ENCODE measurements around the gene ASB4.
"Not testable (repeated sequence)": the region's sequence is repeated elsewhere in the genome, so short reads cannot be mapped to it uniquely, and the experiment has no call there.

The ASB4 gene

GRCh38 chr7:95491634-95492314 is 6.0 kb downstream of the ASB4 start:
- in situ Hi-C loops (cut with HindIII; ENCODE audit: low sequenced_read_pairs): loop anchor here (25.0 kb wide), 1 partner anchor 1054 kb away; no protein-coding TSS in a partner anchor
- no peak overlapping the region for H3K4me3 ChIP-seq (ENCODE audit: low read depth, low read length)
- DNase-seq (ENCODE audit: low read depth): no peak
- no peak for TF ChIP-seq CTCF (IDR thresholded peaks at IDR 0.05; ENCODE audit: low read depth, low read length, missing control alignments)

- in situ Hi-C loops (cut with HindIII; ENCODE audit: low sequenced_read_pairs): loop anchor here (25.0 kb wide), 1 partner anchor 1056 kb away; no protein-coding TSS in a partner anchor
- no peak for TF ChIP-seq CTCF (IDR thresholded peaks at IDR 0.05; ENCODE audit: low read depth, low read length, missing control alignments)
- no peak for DNase-seq (ENCODE audit: low read depth)
- no peak overlapping the region for H3K4me3 ChIP-seq (ENCODE audit: low read depth, low read length)
Observed at GRCh38 chr7:95493247-95493646, 7.5 kb downstream of the ASB4 start.

- in situ Hi-C loops (cut with HindIII; ENCODE audit: low sequenced_read_pairs): loop anchor here (25.0 kb wide), 1 partner anchor 1057 kb away; no protein-coding TSS in a partner anchor
- no peak overlapping the region for H3K4me3 ChIP-seq (ENCODE audit: low read depth, low read length)
- no peak for TF ChIP-seq CTCF (IDR thresholded peaks at IDR 0.05; ENCODE audit: low read depth, low read length, missing control alignments)
- DNase-seq (ENCODE audit: low read depth): no peak
Observed at GRCh38 chr7:95493844-95494243, 8.1 kb downstream of the ASB4 start.

GRCh38 chr7:95501261-95501832 is 15.6 kb downstream of the ASB4 start:
- in situ Hi-C loops (cut with HindIII; ENCODE audit: low sequenced_read_pairs): no loop called here
- TF ChIP-seq CTCF (IDR thresholded peaks at IDR 0.05; ENCODE audit: low read depth, low read length, missing control alignments): no peak
- DNase-seq (ENCODE audit: low read depth): no peak
- no peak overlapping the region for H3K4me3 ChIP-seq (ENCODE audit: low read depth, low read length)

GRCh38 chr7:95502403-95502802 is 16.7 kb downstream of the ASB4 start:
- DNase-seq (ENCODE audit: low read depth): no peak
- TF ChIP-seq CTCF (IDR thresholded peaks at IDR 0.05; ENCODE audit: low read depth, low read length, missing control alignments): no peak
- no peak overlapping the region for H3K4me3 ChIP-seq (ENCODE audit: low read depth, low read length)
- in situ Hi-C loops (cut with HindIII; ENCODE audit: low sequenced_read_pairs): no loop called here

- DNase-seq (ENCODE audit: low read depth): no peak
- no peak overlapping the region for H3K4me3 ChIP-seq (ENCODE audit: low read depth, low read length)
- no peak for TF ChIP-seq CTCF (IDR thresholded peaks at IDR 0.05; ENCODE audit: low read depth, low read length, missing control alignments)
- in situ Hi-C loops (cut with HindIII; ENCODE audit: low sequenced_read_pairs): no loop called here
Observed at GRCh38 chr7:95503271-95504131, 17.8 kb downstream of the ASB4 start.

- H3K4me3 ChIP-seq (ENCODE audit: low read depth, low read length); DNase-seq (ENCODE audit: low read depth); in situ Hi-C loops (cut with HindIII; ENCODE audit: low sequenced_read_pairs): not testable (repeated sequence)
Observed at GRCh38 chr7:95504132-95504588, 18.4 kb downstream of the ASB4 start.

Measured in astrocyte of the cerebellum (primary cell).